ENCODE measurements around the gene CTRB1. TPM values are rescaled to one million over a fixed set of nuclear protein-coding genes. Genes with fewer than 3 reads are reported as not detected.

The CTRB1 gene
- total RNA-seq, 4 donors from 2014 or later = not detected

DNA sequence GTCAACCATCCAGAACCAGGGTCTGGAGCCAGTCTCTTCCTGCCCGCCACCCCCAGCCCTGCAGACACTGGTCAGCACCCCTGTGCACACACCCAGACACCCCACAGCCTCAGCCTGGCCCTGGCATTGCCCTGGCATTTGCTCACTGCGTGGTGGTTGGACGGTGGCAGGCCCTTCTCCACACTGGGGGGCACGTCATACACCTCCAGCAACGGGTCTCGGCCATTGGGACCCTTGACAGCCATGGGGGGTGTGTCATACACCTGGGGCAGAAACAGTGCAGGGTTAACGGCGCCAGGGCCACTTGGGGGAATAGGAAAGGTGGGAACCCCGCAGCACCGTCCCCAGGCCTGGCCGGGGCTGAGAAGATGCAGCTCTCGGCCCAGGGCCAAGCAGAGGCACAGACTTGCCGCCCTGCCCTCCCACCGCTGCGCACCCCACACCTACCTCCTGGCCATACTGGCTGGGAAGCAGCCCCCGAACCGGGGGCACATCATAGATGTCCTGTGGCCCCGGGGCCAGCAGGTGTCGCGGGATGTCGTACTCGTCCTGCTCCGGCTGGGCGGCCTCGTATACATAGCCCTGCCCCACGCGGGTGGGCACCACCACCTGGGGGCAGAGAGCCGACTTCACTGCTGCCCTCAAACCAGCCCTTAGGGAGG lies 18.1 kb downstream of the CTRB1 start:
- no peak for DNase-seq
- TF ChIP-seq, protein P1, sequence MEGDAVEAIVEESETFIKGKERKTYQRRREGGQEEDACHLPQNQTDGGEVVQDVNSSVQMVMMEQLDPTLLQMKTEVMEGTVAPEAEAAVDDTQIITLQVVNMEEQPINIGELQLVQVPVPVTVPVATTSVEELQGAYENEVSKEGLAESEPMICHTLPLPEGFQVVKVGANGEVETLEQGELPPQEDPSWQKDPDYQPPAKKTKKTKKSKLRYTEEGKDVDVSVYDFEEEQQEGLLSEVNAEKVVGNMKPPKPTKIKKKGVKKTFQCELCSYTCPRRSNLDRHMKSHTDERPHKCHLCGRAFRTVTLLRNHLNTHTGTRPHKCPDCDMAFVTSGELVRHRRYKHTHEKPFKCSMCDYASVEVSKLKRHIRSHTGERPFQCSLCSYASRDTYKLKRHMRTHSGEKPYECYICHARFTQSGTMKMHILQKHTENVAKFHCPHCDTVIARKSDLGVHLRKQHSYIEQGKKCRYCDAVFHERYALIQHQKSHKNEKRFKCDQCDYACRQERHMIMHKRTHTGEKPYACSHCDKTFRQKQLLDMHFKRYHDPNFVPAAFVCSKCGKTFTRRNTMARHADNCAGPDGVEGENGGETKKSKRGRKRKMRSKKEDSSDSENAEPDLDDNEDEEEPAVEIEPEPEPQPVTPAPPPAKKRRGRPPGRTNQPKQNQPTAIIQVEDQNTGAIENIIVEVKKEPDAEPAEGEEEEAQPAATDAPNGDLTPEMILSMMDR (IDR thresholded peaks at IDR 0.05) = no peak
- no peak overlapping the region for H3K27ac ChIP-seq
- no peaks in the 10 kb centered on the region for H3K9me3 ChIP-seq
- peaks cover 22 to 39% of the 10 kb centered on the region in 2 donors for H3K36me3 ChIP-seq
- WGBS, 2 donors = 93 to 94% methylated on average over 6 to 19 of the region's 28 CpGs
- H3K4me3 ChIP-seq (replicated peaks in 1 of 3) = no peak overlapping the region
- H3K27me3 ChIP-seq = no peaks in the 10 kb centered on the region
- H3K4me1 ChIP-seq = peaks cover 27 to 48% of the 10 kb centered on the region in 2 donors
- intact Hi-C loops (cut with DNase I) = no loop called here

DNA sequence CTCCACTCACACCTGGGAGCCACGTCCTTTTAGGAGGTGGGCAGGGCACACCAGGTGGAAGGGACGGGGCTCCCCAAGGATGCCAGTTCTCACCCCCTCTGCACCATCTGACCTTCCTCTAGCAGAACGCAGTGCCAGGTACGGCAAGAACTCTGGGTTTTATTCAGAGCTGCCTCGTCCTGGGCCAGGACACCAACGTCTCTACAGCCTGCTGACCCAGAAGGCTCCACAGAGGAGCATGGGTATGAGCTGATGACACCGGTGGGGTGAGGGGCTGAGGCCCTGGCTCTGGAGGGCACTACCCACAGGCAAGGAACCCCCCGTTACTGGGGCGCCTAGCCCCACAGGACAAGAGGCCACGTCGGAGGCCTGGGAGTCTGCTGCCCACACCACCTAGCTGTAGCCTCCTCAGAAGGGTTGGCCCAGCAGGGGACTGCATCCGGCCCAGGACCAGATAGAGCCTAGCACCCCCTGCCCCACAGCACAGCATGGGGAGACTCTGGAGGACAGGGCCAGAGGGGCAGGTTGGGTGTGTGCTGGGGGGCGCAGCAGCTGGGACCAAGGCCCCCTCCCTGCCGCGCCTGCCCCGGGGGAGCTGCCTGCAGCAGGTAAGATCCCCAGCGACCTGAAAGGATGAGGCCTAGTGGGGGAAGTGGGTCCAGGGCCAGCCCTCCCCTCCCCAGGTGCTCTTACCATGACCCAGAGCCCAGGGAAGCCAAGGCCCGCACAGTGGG lies 18.8 kb downstream of the CTRB1 start:
- TF ChIP-seq, protein P1 (IDR thresholded peaks at IDR 0.05) = no peak
- TF ChIP-seq POLR2A (IDR thresholded peaks at IDR 0.05) = no peak
- no peaks in the 10 kb centered on the region for H3K9me3 ChIP-seq
- H3K4me3 ChIP-seq (replicated peaks in 1 of 3) = no peak overlapping the region
- peaks cover 27 to 48% of the 10 kb centered on the region in 2 donors for H3K4me1 ChIP-seq
- DNase-seq = no peak
- peak overlapping the region; percentile 78 to 96 (median 88) for H3K27ac ChIP-seq
- no peaks in the 10 kb centered on the region for H3K27me3 ChIP-seq
- intact Hi-C loops (cut with DNase I) = no loop called here
- WGBS, 2 donors = 95 to 100% methylated on average over 2 to 10 of the region's 18 CpGs
- peaks cover 28 to 37% of the 10 kb centered on the region in 2 donors for H3K36me3 ChIP-seq

DNA sequence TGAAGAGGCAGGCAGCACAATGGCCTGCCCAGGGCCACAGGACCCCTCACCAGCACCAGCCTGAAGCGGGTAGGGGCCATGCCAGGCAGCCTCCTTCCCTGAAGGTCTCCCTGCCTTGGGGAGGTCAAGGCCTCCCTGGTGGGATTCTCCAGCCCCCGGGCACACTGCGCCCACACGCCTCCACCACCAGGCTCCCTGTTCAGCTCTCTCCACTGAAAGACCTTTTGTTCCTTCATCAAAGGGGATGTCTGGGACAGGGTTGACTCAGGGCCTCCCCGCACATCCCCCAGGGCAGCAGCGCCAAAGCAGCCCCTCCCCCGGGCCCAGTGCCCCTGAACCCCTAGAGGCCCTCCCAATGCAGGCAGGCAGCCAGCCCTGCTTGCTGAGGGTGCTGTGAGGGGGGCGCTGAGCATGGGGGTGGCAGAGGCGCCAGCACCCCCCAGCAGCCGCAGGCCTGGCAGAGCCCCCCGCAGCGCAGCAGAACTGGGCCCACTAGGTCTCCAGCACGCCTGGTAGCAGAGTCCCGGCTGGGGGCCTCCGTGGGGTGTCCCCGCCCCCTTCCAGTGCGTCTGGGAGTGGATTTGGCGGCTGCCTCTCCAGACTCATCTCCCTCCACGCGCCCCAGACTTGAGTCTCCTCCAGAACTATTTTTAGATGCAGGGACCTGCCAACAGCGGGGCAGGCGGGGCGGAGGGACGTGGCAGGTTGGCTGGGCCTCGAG lies 19.5 kb downstream of the CTRB1 start:
- DNase-seq = peak; percentile 94
- Histone ChIP-seq H3K4me3 (replicated peaks in 1 of 3) (no peak overlapping the region), H3K4me1 (peaks cover 27 to 48% of the 10 kb centered on the region in 2 donors), H3K36me3 (peaks cover 25 to 32% of the 10 kb centered on the region in 2 donors), H3K27ac (peak overlapping the region; percentile 78 to 96 (median 88)), H3K9me3 (no peaks in the 10 kb centered on the region), H3K27me3 (no peaks in the 10 kb centered on the region)
- intact Hi-C loops (cut with DNase I) = no loop called here
- WGBS, 2 donors = 33 to 54% methylated on average over 7 to 10 of the region's 25 CpGs
- TF ChIP-seq, protein P1 (IDR thresholded peaks at IDR 0.05) = no peak
- TF ChIP-seq POLR2A (IDR thresholded peaks at IDR 0.05) = no peak

DNA sequence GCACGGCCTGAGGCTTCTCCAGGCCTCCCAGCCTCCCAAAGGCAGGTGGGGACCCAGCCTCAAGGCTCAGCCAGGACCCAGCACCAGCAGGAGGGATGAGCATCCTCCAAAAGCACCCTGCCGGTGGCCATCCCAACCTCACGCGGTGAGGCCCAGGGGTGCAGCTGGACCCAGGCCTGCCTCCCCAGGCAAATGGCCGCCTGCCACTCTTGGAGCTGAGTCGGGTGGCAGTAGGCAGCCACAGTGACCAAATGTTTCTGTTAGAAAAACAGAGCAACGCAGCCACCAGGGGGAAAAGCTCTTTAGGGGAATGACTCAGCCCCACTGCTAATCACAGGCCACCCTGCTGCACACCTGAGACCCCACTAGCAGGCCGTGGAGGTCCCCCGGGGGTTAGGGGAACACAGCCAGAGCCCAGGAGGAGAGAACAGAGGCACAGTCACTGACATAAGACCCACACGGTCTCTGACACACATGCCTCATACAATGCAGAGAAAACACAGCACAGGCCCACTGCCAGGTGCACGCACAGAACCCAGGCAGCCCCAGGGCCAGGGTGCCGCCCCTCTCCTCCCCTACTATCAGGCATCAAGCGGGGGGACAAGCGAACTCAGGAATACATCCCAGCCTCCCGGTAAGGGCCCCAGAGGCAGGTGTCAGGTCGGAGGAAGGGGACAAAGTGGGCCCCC lies 20.2 kb downstream of the CTRB1 start:
- TF ChIP-seq, protein P1 (IDR thresholded peaks at IDR 0.05) = peak in 3 of 6 experiments; percentile 6 to 47 (median 12)
- TF ChIP-seq POLR2A (IDR thresholded peaks at IDR 0.05) = no peak
- H3K36me3 ChIP-seq = peaks cover 23 to 27% of the 10 kb centered on the region in 2 donors
- H3K9me3 ChIP-seq = no peaks in the 10 kb centered on the region
- H3K27ac ChIP-seq = peak overlapping the region; percentile 78 to 96 (median 88)
- no peaks in the 10 kb centered on the region for H3K27me3 ChIP-seq
- H3K4me1 ChIP-seq = peaks cover 32 to 49% of the 10 kb centered on the region in 2 donors
- H3K4me3 ChIP-seq (replicated peaks in 1 of 3) = no peak overlapping the region
- WGBS, 2 donors = 11 to 46% methylated on average over 5 to 15 of the region's 16 CpGs
- intact Hi-C loops (cut with DNase I) = no loop called here
- peak in 1 of 2 donors; percentile 57 for DNase-seq

Data from thyroid gland (tissue), 4 donors.